Liver (tissue), 9 donors: ENCODE data around the gene GRID1. TPM values are rescaled to one million over a fixed set of nuclear protein-coding genes. Genes with fewer than 3 reads are reported as not detected.

ENCODE experiments used
- DNase-seq: peaks from one replicate; pipeline ENCODE4 v3.0.0-alpha.2; 2017; ENCODE audit warnings: low spot score
- H3K27ac ChIP-seq, 2 donors: one replicate each; pipeline ENCODE4 v1.7.0; 2013; ENCODE audit warnings: inconsistent platforms in 2 of 2, low read length in 2 of 2, control low read depth in 1 of 2, low read depth in 1 of 2, mild to moderate bottlenecking in 1 of 2
- H3K27me3 ChIP-seq, 4 donors: one replicate each; pipeline versions ENCODE4 v1.6.1 to v1.7.0; 2013; ENCODE audit warnings: low read length in 3 of 4, inconsistent platforms in 1 of 4, mild to moderate bottlenecking in 1 of 4, moderate library complexity in 1 of 4; ENCODE audit not compliant: control insufficient read depth in 4 of 4, insufficient read depth in 4 of 4
- H3K36me3 ChIP-seq, 4 donors: one replicate each; pipeline versions ENCODE4 v1.6.1 to v1.7.0; 2013; ENCODE audit warnings: low read length in 3 of 4, mild to moderate bottlenecking in 3 of 4, low read depth in 1 of 4, moderate library complexity in 1 of 4; ENCODE audit not compliant: control insufficient read depth in 4 of 4, insufficient read depth in 3 of 4
- H3K4me1 ChIP-seq, 4 donors: one replicate each; pipeline versions ENCODE4 v1.6.1 to v1.7.0; 2013; ENCODE audit warnings: low read length in 3 of 4, mild to moderate bottlenecking in 3 of 4, moderate library complexity in 1 of 4; ENCODE audit not compliant: control insufficient read depth in 4 of 4, insufficient read depth in 4 of 4
- H3K4me3 ChIP-seq, 3 donors: one replicate each; pipeline versions ENCODE4 v1.6.1 to v1.7.0; 2013; ENCODE audit warnings: low read length in 3 of 3, control low read depth in 1 of 3, low read depth in 1 of 3, mild to moderate bottlenecking in 1 of 3
- H3K9ac ChIP-seq, 2 donors: one replicate each; pipeline ENCODE4 v1.7.0; 2013; ENCODE audit warnings: low read length in 2 of 2, mild to moderate bottlenecking in 2 of 2, moderate library complexity in 2 of 2, control low read depth in 1 of 2, low read depth in 1 of 2
- H3K9me3 ChIP-seq, 4 donors: one replicate each; pipeline versions ENCODE4 v1.6.1 to v1.7.0; 2013; ENCODE audit warnings: low read length in 3 of 4; ENCODE audit not compliant: control insufficient read depth in 4 of 4
- EGR1 ChIP-seq, 2 donors: IDR thresholded peaks; 2 replicates each; pipeline ENCODE4 v1.6.1; 2016 to 2018; ENCODE audit warnings: antibody characterized with exemption in 2 of 2, low read depth in 2 of 2
- GABPA ChIP-seq, 2 donors: IDR thresholded peaks in 1 of 2; conservative IDR thresholded peaks in 1 of 2; 2 replicates each; pipeline ENCODE4 v1.6.1; 2016; ENCODE audit warnings: antibody characterized with exemption in 2 of 2, mild to moderate bottlenecking in 1 of 2, moderate library complexity in 1 of 2
- HNF4A ChIP-seq, 2 donors: conservative IDR thresholded peaks; 2 replicates each; pipeline ENCODE4 v1.6.1; 2016; ENCODE audit warnings: antibody characterized with exemption in 2 of 2, mild to moderate bottlenecking in 2 of 2
- HNF4G ChIP-seq: IDR thresholded peaks from 2 replicates; pipeline ENCODE4 v1.6.1; 2016; ENCODE audit warnings: antibody characterized with exemption
- JUND ChIP-seq, 2 donors: IDR thresholded peaks; 2 replicates each; pipeline ENCODE4 v1.6.1; 2016; ENCODE audit warnings: antibody characterized with exemption in 2 of 2
- NR2F2 ChIP-seq: IDR thresholded peaks from 2 replicates; pipeline ENCODE4 v1.6.1; 2016; ENCODE audit warnings: antibody characterized with exemption
- RAD21 ChIP-seq, 2 donors: IDR thresholded peaks; 2 replicates each; pipeline ENCODE4 v1.6.1; 2016; ENCODE audit warnings: antibody characterized with exemption in 2 of 2, mild to moderate bottlenecking in 2 of 2
- RXRA ChIP-seq, 2 donors: IDR thresholded peaks; 2 replicates each; pipeline ENCODE4 v1.6.1; 2017 to 2018; ENCODE audit warnings: antibody characterized with exemption in 2 of 2, mild to moderate bottlenecking in 1 of 2
- SP1 ChIP-seq: IDR thresholded peaks from 2 replicates; pipeline ENCODE4 v1.6.1; 2018; ENCODE audit warnings: antibody characterized with exemption, mild to moderate bottlenecking
- YY1 ChIP-seq: IDR thresholded peaks from 2 replicates; pipeline ENCODE4 v1.6.1; 2016; ENCODE audit warnings: antibody characterized with exemption, mild to moderate bottlenecking
- WGBS: extraction: QIAGEN DNeasy Blood & Tissue Kit; methylation state at CpG from one replicate; pipeline ENCODE4 v1.1.7; 2013; 5-methylcytosine and 5-hydroxymethylcytosine counted together
- polyA plus RNA-seq, 2 donors: library from polyadenylated mRNA; stranded (reverse) in 1 of 2; unstranded in 1 of 2; fragments of 200-250 nt in 1 of 2; fragments of >200 nt in 1 of 2; fragmentation: Nextera tagmentation in 1 of 2; extraction: Ambion mirVana in 1 of 2; gene quantifications; one replicate each; pipeline versions ENCODE4 v1.2.1 to v1.2.3, GENCODE V29; 2013 to 2015
- total RNA-seq, 2 donors: library from RNA; depleted of rRNA; stranded (reverse); fragments of >200 nt; gene quantifications; one replicate each; pipeline ENCODE4 v1.2.3, GENCODE V29; 2014
- TF ChIP-seq, protein P1 (sequence below): IDR thresholded peaks from 2 replicates; pipeline ENCODE4 v1.6.1; 2016; ENCODE audit warnings: antibody characterized with exemption
- TF ChIP-seq, protein P2 (sequence below): IDR thresholded peaks from 2 replicates; pipeline ENCODE4 v1.6.1; 2016; ENCODE audit warnings: antibody characterized with exemption, mild to moderate bottlenecking
- TF ChIP-seq, protein P3 (sequence below): IDR thresholded peaks from 2 replicates; pipeline ENCODE4 v1.6.1; 2016; ENCODE audit warnings: antibody characterized with exemption
- TF ChIP-seq, protein P4 (sequence below): fragments of 150-350 bp; IDR thresholded peaks from 2 replicates; pipeline ENCODE4 v1.5.1; 2017; ENCODE audit warnings: improper control_type of control experiment, low read depth, low read length; ENCODE audit not compliant: missing input control
- TF ChIP-seq, protein P5 (sequence below): IDR thresholded peaks from 2 replicates; pipeline ENCODE4 v1.6.1; 2016; ENCODE audit warnings: antibody characterized with exemption
- donor health status: healthy.
- donor health status: healthy.
- donor health status: healthy.
- donor health status: healthy.
- donor health status: healthy.

GRID1 gene
- total and polyA plus RNA-seq, 4 donors: 0.09 to 0.17 (median 0.14) TPM; not detected in 1

DNA sequence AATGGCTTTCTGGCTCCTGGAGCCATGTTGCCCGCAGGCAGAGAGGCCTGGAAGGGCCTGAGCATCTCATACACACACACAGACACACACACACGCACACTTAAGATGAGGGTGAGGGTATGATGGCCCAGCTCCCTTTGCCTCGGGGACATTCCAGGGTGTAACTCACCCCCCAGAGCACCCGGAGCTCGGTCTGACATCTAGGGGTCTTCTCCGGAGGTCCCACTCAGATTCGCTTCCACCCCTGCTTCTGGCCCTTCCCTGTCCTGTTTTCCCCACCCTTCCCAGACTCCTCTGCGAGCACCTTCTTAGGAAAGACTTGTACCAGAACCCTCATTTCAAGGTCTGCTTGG lies 304.4 kb downstream of the GRID1 start:
- Histone ChIP-seq H3K9me3 (no peaks in the 10 kb centered on the region), H3K4me3 (no peak overlapping the region), H3K4me1 (no peaks in the 10 kb centered on the region), H3K9ac (no peak overlapping the region), H3K36me3 (no peaks in the 10 kb centered on the region), H3K27ac (no peak overlapping the region), H3K27me3 (no peaks in the 10 kb centered on the region)
- 81% methylated on average over 8 of the region's 8 CpGs for WGBS
- DNase-seq: no peak
- TF ChIP-seq, protein P1, sequence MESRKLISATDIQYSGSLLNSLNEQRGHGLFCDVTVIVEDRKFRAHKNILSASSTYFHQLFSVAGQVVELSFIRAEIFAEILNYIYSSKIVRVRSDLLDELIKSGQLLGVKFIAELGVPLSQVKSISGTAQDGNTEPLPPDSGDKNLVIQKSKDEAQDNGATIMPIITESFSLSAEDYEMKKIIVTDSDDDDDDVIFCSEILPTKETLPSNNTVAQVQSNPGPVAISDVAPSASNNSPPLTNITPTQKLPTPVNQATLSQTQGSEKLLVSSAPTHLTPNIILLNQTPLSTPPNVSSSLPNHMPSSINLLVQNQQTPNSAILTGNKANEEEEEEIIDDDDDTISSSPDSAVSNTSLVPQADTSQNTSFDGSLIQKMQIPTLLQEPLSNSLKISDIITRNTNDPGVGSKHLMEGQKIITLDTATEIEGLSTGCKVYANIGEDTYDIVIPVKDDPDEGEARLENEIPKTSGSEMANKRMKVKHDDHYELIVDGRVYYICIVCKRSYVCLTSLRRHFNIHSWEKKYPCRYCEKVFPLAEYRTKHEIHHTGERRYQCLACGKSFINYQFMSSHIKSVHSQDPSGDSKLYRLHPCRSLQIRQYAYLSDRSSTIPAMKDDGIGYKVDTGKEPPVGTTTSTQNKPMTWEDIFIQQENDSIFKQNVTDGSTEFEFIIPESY: no peak
- TF ChIP-seq GABPA (IDR thresholded peaks at IDR 0.05 in 1 of 2, conservative IDR thresholded peaks at IDR 0.05 in 1 of 2) (no peak), EGR1 (IDR thresholded peaks at IDR 0.05; ENCODE audit: low read depth in 2 of 2) (no peak), RXRA (IDR thresholded peaks at IDR 0.05) (no peak), HNF4G (no peak), SP1 (no peak), NR2F2 (no peak), HNF4A (conservative IDR thresholded peaks at IDR 0.05) (no peak)
- TF ChIP-seq, protein P2, sequence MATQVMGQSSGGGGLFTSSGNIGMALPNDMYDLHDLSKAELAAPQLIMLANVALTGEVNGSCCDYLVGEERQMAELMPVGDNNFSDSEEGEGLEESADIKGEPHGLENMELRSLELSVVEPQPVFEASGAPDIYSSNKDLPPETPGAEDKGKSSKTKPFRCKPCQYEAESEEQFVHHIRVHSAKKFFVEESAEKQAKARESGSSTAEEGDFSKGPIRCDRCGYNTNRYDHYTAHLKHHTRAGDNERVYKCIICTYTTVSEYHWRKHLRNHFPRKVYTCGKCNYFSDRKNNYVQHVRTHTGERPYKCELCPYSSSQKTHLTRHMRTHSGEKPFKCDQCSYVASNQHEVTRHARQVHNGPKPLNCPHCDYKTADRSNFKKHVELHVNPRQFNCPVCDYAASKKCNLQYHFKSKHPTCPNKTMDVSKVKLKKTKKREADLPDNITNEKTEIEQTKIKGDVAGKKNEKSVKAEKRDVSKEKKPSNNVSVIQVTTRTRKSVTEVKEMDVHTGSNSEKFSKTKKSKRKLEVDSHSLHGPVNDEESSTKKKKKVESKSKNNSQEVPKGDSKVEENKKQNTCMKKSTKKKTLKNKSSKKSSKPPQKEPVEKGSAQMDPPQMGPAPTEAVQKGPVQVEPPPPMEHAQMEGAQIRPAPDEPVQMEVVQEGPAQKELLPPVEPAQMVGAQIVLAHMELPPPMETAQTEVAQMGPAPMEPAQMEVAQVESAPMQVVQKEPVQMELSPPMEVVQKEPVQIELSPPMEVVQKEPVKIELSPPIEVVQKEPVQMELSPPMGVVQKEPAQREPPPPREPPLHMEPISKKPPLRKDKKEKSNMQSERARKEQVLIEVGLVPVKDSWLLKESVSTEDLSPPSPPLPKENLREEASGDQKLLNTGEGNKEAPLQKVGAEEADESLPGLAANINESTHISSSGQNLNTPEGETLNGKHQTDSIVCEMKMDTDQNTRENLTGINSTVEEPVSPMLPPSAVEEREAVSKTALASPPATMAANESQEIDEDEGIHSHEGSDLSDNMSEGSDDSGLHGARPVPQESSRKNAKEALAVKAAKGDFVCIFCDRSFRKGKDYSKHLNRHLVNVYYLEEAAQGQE: no peak
- TF ChIP-seq, protein P3, sequence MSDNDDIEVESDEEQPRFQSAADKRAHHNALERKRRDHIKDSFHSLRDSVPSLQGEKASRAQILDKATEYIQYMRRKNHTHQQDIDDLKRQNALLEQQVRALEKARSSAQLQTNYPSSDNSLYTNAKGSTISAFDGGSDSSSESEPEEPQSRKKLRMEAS: no peak

DNA sequence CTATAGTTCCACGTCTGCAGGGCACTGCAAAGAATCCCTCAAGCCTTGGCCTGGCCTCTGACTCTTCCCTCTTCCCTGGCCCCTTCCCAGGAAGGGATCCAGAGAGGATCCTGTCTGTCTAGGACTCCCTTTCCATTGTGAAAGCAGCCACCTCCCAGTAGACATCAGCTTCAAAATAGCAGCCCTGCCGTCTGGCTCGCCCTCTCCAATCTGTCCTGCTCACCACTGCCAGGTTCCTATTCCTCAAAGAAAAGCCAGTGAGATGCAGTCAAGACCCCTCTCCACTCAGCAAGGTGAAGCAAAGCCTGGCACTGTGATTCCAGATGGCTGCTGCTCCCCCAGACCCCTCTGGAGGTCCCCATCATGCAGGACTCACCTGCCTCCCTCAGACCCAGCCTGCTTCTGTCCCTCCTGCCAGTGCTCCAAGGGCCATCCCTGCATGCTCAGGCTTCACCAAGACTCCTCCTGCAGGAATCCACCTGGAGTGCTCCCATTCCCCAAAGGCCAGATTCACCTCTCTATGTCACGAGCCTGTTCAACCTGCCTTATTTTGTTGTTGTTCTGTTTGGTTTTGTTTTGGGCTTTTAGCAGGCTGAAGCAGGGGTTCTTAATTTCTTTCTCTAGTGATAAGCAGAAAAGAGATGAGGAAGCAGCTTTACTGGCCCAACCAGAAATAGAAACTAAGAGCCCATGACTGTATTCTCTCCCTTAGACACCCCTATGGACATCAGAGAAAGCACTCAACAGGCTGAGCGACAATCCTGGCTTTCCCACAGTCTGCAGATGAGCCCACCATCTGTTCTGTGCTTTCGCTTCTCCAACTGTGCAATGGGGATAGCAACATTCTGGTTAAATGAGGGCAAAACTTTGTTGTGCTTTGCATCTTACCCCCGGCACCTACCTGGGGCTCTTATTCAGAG lies 305.1 kb downstream of the GRID1 start:
- no peak overlapping the region for H3K4me3 ChIP-seq
- WGBS: 84% methylated on average over 7 of the region's 7 CpGs
- no peak overlapping the region for H3K27ac ChIP-seq
- H3K9me3 ChIP-seq: no peaks in the 10 kb centered on the region
- H3K9ac ChIP-seq: no peak overlapping the region
- no peaks in the 10 kb centered on the region for H3K36me3 ChIP-seq
- TF ChIP-seq SP1: no peak
- TF ChIP-seq, protein P4, sequence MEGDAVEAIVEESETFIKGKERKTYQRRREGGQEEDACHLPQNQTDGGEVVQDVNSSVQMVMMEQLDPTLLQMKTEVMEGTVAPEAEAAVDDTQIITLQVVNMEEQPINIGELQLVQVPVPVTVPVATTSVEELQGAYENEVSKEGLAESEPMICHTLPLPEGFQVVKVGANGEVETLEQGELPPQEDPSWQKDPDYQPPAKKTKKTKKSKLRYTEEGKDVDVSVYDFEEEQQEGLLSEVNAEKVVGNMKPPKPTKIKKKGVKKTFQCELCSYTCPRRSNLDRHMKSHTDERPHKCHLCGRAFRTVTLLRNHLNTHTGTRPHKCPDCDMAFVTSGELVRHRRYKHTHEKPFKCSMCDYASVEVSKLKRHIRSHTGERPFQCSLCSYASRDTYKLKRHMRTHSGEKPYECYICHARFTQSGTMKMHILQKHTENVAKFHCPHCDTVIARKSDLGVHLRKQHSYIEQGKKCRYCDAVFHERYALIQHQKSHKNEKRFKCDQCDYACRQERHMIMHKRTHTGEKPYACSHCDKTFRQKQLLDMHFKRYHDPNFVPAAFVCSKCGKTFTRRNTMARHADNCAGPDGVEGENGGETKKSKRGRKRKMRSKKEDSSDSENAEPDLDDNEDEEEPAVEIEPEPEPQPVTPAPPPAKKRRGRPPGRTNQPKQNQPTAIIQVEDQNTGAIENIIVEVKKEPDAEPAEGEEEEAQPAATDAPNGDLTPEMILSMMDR: no peak
- TF ChIP-seq EGR1 (IDR thresholded peaks at IDR 0.05; ENCODE audit: low read depth in 2 of 2): no peak
- TF ChIP-seq RXRA (IDR thresholded peaks at IDR 0.05): no peak
- TF ChIP-seq, protein P5, sequence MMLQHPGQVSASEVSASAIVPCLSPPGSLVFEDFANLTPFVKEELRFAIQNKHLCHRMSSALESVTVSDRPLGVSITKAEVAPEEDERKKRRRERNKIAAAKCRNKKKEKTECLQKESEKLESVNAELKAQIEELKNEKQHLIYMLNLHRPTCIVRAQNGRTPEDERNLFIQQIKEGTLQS: no peak
- no peak for TF ChIP-seq HNF4A (conservative IDR thresholded peaks at IDR 0.05)
- TF ChIP-seq, protein P2: no peak
- no peak for TF ChIP-seq YY1
- TF ChIP-seq RAD21 (IDR thresholded peaks at IDR 0.05): no peak
- no peak for TF ChIP-seq JUND (IDR thresholded peaks at IDR 0.05)
- TF ChIP-seq, protein P3: no peak
- TF ChIP-seq HNF4G: no peak
- H3K27me3 ChIP-seq: no peaks in the 10 kb centered on the region
- H3K4me1 ChIP-seq: no peaks in the 10 kb centered on the region
- no peak for DNase-seq
